Measurements from ENCODE around the gene TTC28. TPM values are rescaled to one million over a fixed set of nuclear protein-coding genes. Genes with fewer than 3 reads are reported as not detected.

Gene TTC28
- total and polyA plus RNA-seq, 7 donors: 0.23 to 102 (median 46.1) TPM

DNA sequence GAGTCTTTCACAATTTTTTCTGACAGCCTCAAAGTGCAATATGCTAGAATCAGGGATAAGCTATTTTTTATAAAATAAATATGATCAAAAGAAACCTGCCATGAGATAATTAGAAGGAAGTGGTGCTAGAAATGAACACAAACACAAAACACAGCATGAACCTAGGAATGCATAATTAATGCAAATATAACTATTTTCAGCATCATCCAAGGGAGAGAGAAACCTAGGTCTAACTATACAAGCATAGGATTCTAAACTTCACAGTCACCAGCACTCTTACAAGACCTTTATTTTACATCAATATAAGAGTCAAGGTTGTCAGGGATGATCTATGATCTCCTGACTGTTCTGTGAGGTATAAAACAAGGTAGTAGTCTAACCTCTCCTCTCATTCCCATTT is 29.2 kb downstream of the TTC28 start:
- TF ChIP-seq EP300 (IDR thresholded peaks at IDR 0.05) (no peak), POLR2A (IDR thresholded peaks at IDR 0.05) (no peak), POLR2AphosphoS5 (IDR thresholded peaks at IDR 0.05) (no peak)
- TF ChIP-seq, protein P1, sequence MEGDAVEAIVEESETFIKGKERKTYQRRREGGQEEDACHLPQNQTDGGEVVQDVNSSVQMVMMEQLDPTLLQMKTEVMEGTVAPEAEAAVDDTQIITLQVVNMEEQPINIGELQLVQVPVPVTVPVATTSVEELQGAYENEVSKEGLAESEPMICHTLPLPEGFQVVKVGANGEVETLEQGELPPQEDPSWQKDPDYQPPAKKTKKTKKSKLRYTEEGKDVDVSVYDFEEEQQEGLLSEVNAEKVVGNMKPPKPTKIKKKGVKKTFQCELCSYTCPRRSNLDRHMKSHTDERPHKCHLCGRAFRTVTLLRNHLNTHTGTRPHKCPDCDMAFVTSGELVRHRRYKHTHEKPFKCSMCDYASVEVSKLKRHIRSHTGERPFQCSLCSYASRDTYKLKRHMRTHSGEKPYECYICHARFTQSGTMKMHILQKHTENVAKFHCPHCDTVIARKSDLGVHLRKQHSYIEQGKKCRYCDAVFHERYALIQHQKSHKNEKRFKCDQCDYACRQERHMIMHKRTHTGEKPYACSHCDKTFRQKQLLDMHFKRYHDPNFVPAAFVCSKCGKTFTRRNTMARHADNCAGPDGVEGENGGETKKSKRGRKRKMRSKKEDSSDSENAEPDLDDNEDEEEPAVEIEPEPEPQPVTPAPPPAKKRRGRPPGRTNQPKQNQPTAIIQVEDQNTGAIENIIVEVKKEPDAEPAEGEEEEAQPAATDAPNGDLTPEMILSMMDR (IDR thresholded peaks at IDR 0.05): no peak
- Histone ChIP-seq H3K27me3 (no peaks in the 10 kb centered on the region), H3K27ac (no peak overlapping the region), H3K9me3 (no peaks in the 10 kb centered on the region), H3K4me3 (no peak overlapping the region), H3K4me1 (no peaks in the 10 kb centered on the region), H3K36me3 (no peaks in the 10 kb centered on the region)
- intact Hi-C loops (cut with DNase I): no loop called here
- no peak for DNase-seq

DNA sequence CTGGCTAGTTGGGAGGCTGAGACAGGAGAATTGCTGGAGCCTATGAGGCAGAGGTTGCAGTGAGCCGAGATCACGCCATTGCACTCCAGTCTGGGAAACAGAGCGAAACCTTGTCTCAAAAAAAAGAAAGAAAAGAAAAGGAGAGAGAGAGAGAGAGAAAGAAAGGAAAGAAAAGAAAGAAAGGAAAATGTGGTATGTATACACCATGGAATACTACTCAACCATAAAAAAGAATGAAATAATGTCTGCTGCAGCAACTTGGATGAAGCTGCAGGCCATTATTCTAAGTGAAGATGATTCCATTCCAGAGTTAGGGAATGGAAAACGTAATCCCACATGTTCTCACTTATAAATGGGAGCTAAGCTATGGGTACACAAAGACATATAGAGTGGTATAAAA is 30.8 kb downstream of the TTC28 start:
- Histone ChIP-seq H3K9me3 (no peaks in the 10 kb centered on the region), H3K4me1 (no peaks in the 10 kb centered on the region), H3K36me3 (no peaks in the 10 kb centered on the region), H3K27ac (no peak overlapping the region), H3K27me3 (no peaks in the 10 kb centered on the region), H3K4me3 (no peak overlapping the region)
- intact Hi-C loops (cut with DNase I): no loop called here
- TF ChIP-seq, protein P1 (IDR thresholded peaks at IDR 0.05): no peak
- TF ChIP-seq EP300 (IDR thresholded peaks at IDR 0.05): no peak
- no peak for TF ChIP-seq POLR2A (IDR thresholded peaks at IDR 0.05)
- TF ChIP-seq POLR2AphosphoS5 (IDR thresholded peaks at IDR 0.05): no peak
- DNase-seq: no peak
- 94 to 97% methylated on average over 4 of the region's 4 CpGs for WGBS, 2 donors

DNA sequence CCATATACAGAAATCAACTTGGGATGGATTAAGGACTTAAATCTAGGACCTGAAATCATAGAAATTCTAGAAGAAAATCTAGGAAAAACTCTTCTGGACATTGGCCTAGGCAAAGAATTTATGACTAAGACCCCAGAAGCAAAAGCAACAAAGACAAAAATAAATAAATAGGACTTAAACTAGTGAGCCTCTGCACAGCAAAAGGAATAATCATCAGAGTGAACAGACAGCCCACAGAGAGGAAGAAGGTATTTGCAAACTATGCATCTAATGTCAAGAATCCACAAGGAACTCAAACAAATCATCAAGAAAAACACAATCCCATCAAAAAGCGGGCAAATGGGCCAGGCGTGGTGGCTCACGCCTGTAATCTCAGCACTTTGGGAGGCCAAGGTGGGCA is 32.4 kb downstream of the TTC28 start:
- no peaks in the 10 kb centered on the region for H3K4me1 ChIP-seq
- 92 to 95% methylated on average over 3 of the region's 3 CpGs for WGBS, 2 donors
- no peak for TF ChIP-seq POLR2A (IDR thresholded peaks at IDR 0.05)
- TF ChIP-seq, protein P1 (IDR thresholded peaks at IDR 0.05): no peak
- no peak for TF ChIP-seq EP300 (IDR thresholded peaks at IDR 0.05)
- TF ChIP-seq POLR2AphosphoS5 (IDR thresholded peaks at IDR 0.05): no peak
- no peaks in the 10 kb centered on the region for H3K36me3 ChIP-seq
- no peak overlapping the region for H3K27ac ChIP-seq
- H3K9me3 ChIP-seq: no peaks in the 10 kb centered on the region
- intact Hi-C loops (cut with DNase I): no loop called here
- H3K27me3 ChIP-seq: no peaks in the 10 kb centered on the region
- H3K4me3 ChIP-seq: no peak overlapping the region
- DNase-seq: no peak

DNA sequence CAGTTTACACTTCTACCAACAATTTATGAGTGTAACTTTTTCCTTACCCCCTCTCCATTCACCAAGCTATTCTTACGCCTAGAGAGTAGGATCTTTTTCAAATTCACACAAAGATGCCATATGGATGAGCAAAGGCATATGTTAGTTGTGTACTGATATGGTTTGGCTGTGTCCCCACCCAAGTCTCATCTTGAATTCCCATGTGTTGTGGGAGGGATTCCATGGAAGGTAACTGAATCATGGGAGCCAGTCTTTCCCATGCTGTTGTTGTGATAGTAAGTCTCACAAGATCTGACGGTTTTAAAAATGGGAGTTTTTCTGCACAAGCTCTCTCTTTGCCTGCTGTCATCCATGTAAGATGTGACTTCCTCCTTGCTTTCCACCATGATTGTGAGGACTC is 40.3 kb downstream of the TTC28 start:
- H3K4me1 ChIP-seq: no peaks in the 10 kb centered on the region
- no peaks in the 10 kb centered on the region for H3K36me3 ChIP-seq
- no peak overlapping the region for H3K27ac ChIP-seq
- intact Hi-C loops (cut with DNase I): no loop called here
- no peaks in the 10 kb centered on the region for H3K27me3 ChIP-seq
- no peak for TF ChIP-seq EP300 (IDR thresholded peaks at IDR 0.05)
- no peak for TF ChIP-seq POLR2A (IDR thresholded peaks at IDR 0.05)
- TF ChIP-seq, protein P1 (IDR thresholded peaks at IDR 0.05): no peak
- no peak for DNase-seq
- H3K9me3 ChIP-seq: no peaks in the 10 kb centered on the region
- WGBS, 2 donors: 95 to 97% methylated on average over 2 of the region's 2 CpGs
- H3K4me3 ChIP-seq: no peak overlapping the region

DNA sequence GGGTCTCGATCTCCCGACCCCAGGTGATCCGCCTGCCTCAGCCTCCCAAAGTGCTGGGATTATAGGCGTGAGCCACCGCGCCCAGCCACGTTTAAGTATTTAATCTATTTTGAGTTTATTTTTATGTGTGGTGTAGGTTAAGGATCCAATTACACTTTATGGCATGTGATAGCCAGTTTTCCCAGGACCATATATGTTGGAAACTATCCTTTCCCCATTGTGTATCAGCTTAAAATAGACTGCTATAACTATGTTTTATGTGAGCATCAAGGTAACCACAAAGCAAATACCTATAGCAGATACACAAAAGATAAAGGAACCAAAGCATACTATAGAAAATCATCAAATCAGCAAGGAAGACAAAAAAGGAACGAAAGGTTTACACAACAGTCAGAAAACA is 42.4 kb downstream of the TTC28 start:
- H3K9me3 ChIP-seq: no peaks in the 10 kb centered on the region
- no peak overlapping the region for H3K27ac ChIP-seq
- no peak overlapping the region for H3K4me3 ChIP-seq
- TF ChIP-seq EP300 (IDR thresholded peaks at IDR 0.05) (no peak), POLR2A (IDR thresholded peaks at IDR 0.05) (no peak), POLR2AphosphoS5 (IDR thresholded peaks at IDR 0.05) (no peak)
- WGBS, 2 donors: 20 to 74% methylated on average over 8 of the region's 8 CpGs
- no peaks in the 10 kb centered on the region for H3K4me1 ChIP-seq
- intact Hi-C loops (cut with DNase I): no loop called here
- no peaks in the 10 kb centered on the region for H3K36me3 ChIP-seq
- DNase-seq: no peak
- no peaks in the 10 kb centered on the region for H3K27me3 ChIP-seq

All from sigmoid colon (tissue), 7 donors.